Islet precursor cell (in vitro differentiated cells): Measurements from ENCODE around the gene TIAM2.
"Not testable (repeated sequence)": the region's sequence is repeated elsewhere in the genome, so short reads cannot be mapped to it uniquely, and the experiment has no call there.

Experiments
- DNase-seq: peaks from one replicate; pipeline ENCODE4 v3.0.0-alpha.2; 2018

TIAM2 gene

DNA sequence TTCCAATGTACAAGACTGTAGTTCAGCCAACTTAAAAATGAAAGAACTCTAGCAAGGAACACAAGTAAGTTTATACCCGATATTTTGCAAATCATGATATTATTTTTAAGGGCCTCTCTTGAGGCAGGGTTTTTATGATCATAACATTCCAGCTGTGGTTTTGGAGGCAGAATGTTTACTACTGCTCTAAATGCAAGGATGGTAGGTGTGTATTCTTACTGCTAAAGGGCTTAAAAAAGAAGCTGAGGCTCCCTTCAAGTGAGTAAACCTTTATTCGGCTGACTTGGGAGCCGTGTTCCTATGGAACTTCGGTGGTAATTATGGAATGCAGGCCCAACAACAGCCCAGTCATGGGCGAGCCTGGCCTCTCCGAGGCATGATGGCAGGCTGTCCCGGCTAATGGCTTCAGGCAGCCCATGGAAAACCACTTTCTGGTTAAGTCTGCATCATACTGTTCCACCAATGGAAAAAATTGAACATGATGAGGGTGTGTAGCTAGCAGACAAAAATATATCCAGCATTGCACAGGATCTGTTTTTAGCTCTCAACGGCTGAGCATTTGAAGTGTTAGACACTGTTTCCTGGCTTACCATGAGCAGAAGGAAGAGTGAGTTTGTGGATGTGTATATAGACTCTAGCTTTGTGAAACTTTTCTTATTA is 111.5 kb downstream of the TIAM2 start:
- peak; percentile 62 for DNase-seq

GRCh38 chr6:155107432-155108069 is 112.4 kb downstream of the TIAM2 start:
- peak; percentile 29 for DNase-seq

- peak; percentile 51 for DNase-seq
Measured at GRCh38 chr6:155108070-155108820, 113.1 kb downstream of the TIAM2 start.

DNA sequence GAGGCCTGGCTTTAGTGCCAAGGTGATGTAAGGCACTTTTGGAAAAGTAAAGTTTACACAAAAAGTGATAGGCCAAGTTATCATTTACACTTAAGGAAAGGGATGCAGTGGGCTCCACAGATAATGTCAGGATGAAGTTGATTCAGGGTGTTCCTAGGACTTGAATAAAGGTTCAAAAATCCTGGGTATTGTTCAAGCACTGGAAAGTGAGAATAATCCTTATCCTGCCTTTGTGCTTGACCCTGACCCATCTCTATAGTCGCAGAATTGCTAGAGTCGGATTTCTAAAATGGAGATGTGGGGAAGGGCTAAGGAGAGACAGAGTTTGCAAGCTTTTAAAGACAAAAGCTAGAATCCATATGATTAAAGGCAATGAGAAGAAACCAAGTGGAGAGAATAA is 115.6 kb downstream of the TIAM2 start:
- no peak for DNase-seq

GRCh38 chr6:155112757-155113156 is 117.6 kb downstream of the TIAM2 start:
- no peak for DNase-seq

GRCh38 chr6:155115893-155116570 is 120.9 kb downstream of the TIAM2 start:
- DNase-seq: no peak

DNA sequence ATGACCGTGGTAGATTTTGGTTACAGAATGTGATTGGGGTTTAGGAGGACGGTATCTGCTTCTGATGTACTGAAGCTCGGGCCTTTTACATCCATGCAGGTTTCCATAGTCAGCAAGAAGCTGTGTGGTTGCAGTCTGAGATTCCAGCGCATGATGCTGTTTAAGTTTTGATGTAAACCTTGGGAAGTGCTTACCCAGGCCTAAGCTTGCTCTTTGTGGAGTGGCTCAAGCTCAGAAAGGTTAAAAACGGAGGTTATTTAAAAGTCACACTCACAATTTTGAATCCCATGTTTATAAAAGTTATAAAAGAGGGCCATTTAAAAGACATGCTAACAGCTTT is 121.4 kb downstream of the TIAM2 start:
- DNase-seq: no peak

GRCh38 chr6:155117256-155117655 is 122.1 kb downstream of the TIAM2 start:
- no peak for DNase-seq

GRCh38 chr6:155117785-155118184 is 122.7 kb downstream of the TIAM2 start:
- no peak for DNase-seq

GRCh38 chr6:155119201-155119600 is 124.1 kb downstream of the TIAM2 start:
- not testable (repeated sequence) for DNase-seq

GRCh38 chr6:155120034-155120433 is 124.9 kb downstream of the TIAM2 start:
- peak; percentile 90 for DNase-seq

GRCh38 chr6:155121294-155121693 is 126.2 kb downstream of the TIAM2 start:
- no peak for DNase-seq

GRCh38 chr6:155121699-155122098 is 126.6 kb downstream of the TIAM2 start:
- DNase-seq: peak; percentile 83

GRCh38 chr6:155122199-155122950 is 127.3 kb downstream of the TIAM2 start:
- no peak for DNase-seq

DNA sequence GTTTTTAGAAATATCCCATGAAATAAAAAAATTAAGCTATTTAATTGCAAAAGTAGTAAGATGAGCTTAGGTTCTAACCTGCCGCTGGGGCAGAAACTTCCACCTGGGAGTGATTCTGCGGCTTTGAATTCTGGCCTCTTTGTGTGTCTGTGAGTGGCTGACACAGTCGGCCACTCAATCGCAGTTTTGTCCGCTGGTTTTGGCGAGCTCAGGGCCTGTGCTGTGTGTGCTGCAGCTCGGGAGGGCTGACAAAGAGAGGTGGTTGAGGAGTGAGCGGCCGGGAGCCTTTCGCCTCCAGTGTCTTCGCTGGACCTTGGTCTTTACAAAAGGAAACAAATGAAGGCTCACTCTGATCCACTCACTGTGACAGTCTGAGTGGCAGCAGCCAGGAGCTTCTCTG is 128.4 kb downstream of the TIAM2 start:
- no peak for DNase-seq

DNA sequence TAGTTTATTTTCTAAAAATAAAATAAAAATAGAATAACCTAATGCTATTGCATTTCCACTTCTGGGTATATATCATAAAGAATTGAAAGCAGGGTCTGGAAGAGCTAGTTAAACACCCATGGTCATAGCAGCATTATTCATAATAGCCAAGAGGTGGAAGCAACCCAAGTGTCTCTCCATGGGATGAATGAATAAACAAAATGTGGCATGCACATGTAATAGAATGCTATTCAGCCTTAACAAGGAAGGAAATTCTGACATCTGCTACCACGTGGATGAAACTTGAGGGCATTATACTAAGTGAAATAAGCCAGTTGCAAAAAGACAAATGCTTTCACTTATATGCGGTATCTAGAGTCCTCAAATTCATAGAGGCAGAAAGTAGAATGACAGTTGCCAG is 130.8 kb downstream of the TIAM2 start:
- no peak for DNase-seq

DNA sequence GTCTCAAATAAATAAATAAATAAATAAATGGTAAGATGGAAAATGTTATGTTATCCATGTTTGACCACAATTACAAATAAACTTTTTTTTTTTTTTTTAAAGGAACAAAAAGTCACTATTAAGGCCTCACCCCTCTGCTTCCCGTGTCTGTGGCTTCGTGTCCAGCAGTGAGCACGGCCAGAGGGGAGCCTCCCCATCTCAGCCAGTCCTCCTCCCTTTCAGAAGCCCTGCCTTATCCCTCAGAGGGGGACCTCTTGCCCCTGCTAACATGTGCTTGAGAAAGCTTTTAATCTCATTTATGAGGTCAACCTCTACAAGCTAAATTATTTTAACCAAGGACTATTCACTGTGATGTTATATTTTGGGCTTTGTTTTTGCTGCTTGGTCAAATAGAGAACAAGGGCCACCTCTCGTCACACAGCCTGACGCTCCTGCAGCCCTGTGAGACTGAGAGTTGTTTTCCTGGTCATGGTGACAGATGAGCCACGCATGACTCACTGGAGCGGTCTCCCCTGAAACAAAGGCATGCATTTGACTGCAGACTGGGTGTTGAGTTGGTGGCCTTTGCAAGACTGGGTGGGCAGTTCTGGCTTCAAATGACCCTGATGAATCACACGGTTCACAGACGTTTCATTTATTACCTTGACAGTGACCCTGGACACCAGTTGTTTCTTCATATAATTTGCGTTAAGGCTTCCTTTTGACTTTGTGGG is 131.8 kb downstream of the TIAM2 start:
- peak; percentile 97 for DNase-seq

GRCh38 chr6:155128977-155129376 is 133.9 kb downstream of the TIAM2 start:
- DNase-seq: no peak

- no peak for DNase-seq
Measured at GRCh38 chr6:155129744-155130143, 134.6 kb downstream of the TIAM2 start.

- DNase-seq: no peak
Measured at GRCh38 chr6:155130161-155130853, 135.2 kb downstream of the TIAM2 start.

DNA sequence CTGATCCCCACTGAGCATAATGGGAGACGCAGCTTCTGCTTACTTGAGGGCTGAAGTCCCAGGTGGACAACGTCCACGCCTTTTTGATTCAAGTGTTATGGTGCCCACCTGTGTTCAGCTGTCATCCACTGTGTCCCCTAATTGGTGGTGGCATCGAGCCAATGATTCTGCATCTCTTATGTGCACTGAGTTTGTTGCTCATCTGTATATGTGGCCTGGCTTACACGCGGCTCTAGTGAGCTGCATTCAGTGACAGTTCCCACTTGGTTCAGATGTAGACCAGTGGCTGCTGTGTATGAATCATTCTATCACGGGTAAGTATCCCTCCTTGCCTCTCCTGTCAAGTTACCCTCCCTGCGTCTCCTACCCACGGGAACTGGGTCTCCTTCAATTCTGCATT is 137.5 kb downstream of the TIAM2 start:
- no peak for DNase-seq

- no peak for DNase-seq
Measured at GRCh38 chr6:155141002-155141401, 145.9 kb downstream of the TIAM2 start.
